ENCODE results near the gene DOCK4. TPM values are rescaled to one million over a fixed set of nuclear protein-coding genes. Genes with fewer than 3 reads are reported as not detected.

Gene DOCK4
- total RNA-seq, 4 donors from 2014 or later = 6.4 to 20.5 (median 9.7) TPM

DNA sequence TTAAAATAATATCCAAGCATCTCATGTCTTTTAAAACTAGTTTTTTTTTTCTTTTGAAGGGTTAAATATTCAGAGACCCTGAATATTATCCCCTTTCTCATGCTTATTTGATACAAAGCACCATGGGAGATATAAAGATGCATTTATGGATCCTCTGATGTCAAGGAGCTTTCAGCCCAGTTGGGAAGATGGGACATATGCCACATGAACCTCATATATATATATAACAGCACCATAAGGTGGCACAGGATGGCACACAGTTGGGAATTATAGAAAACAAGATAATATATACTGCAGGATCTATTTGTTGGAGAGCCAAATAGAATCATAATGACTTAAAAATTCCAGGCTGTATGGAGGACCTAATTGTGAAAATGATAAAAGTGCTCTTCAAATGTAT, 458.5 kb downstream of the DOCK4 start:
- Histone ChIP-seq H3K27ac (no peak overlapping the region), H3K4me1 (no peaks in the 10 kb centered on the region), H3K36me3 (peaks cover 4% of the 10 kb centered on the region), H3K27me3 (no peaks in the 10 kb centered on the region), H3K4me3 (no peak overlapping the region), H3K9me3 (no peaks in the 10 kb centered on the region)
- no peak for DNase-seq (ENCODE audit: low spot score in 2 of 2)
- TF ChIP-seq, protein P1, sequence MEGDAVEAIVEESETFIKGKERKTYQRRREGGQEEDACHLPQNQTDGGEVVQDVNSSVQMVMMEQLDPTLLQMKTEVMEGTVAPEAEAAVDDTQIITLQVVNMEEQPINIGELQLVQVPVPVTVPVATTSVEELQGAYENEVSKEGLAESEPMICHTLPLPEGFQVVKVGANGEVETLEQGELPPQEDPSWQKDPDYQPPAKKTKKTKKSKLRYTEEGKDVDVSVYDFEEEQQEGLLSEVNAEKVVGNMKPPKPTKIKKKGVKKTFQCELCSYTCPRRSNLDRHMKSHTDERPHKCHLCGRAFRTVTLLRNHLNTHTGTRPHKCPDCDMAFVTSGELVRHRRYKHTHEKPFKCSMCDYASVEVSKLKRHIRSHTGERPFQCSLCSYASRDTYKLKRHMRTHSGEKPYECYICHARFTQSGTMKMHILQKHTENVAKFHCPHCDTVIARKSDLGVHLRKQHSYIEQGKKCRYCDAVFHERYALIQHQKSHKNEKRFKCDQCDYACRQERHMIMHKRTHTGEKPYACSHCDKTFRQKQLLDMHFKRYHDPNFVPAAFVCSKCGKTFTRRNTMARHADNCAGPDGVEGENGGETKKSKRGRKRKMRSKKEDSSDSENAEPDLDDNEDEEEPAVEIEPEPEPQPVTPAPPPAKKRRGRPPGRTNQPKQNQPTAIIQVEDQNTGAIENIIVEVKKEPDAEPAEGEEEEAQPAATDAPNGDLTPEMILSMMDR (IDR thresholded peaks at IDR 0.05) = no peak
- TF ChIP-seq POLR2AphosphoS5 (IDR thresholded peaks at IDR 0.05) (no peak), EP300 (IDR thresholded peaks at IDR 0.05) (no peak), POLR2A (IDR thresholded peaks at IDR 0.05) (no peak)

DNA sequence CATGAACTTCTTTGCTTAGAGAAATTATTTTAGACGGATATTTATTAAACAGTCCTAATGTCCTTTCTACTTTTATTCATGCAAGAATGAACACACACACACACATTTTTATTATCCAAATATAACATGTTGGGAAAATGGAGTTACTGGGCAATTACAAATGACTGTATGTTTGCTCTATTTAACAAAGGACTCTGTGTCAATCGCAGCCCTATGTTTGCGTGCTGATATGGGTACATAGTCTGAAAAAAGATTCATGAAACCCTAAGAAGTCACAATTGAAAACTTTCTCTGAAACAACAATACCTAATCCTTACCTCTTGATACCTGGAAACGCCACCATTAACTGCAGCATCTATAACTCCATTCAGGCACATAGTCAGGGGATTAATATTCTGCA, 459.2 kb downstream of the DOCK4 start:
- no peaks in the 10 kb centered on the region for H3K9me3 ChIP-seq
- H3K36me3 ChIP-seq = peaks cover 4% of the 10 kb centered on the region
- H3K27me3 ChIP-seq = no peaks in the 10 kb centered on the region
- no peak overlapping the region for H3K27ac ChIP-seq
- no peak overlapping the region for H3K4me3 ChIP-seq
- no peaks in the 10 kb centered on the region for H3K4me1 ChIP-seq
- no peak for DNase-seq (ENCODE audit: low spot score in 2 of 2)
- 88% methylated on average over 4 of the region's 4 CpGs for WGBS
- TF ChIP-seq, protein P1 (IDR thresholded peaks at IDR 0.05) = no peak
- TF ChIP-seq POLR2A (IDR thresholded peaks at IDR 0.05) (no peak), POLR2AphosphoS5 (IDR thresholded peaks at IDR 0.05) (no peak), EP300 (IDR thresholded peaks at IDR 0.05) (no peak)

DNA sequence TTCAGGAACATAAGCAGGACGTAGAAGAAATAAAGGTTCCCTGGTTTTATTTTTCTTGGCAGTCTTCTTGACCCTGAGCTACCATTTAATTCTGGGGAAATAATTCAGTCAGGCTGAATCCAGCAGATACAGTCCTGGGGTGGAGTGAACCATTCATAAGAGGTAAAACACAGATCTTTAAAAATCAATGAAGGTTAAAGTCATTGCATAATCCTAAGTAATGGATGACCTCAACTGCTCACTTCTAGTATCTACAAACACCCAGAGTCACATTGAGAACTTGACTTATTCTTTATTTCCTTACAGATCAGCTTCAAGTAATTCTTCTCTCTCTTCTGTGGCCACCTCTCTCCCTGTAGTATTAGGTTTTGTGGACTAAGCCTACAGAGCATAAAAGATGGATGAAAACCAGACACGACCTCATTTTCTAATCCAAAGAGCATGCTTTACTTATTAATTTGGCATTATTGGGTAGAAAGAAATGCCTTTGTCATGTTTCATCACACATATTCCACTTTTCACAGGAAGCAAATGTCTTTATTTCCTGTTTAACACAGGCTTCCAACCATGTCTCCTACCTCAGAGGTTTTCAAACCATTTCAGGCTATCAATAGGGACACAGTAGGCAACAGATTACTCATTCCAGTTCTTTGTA, 461.6 kb downstream of the DOCK4 start:
- H3K4me3 ChIP-seq = no peak overlapping the region
- H3K27ac ChIP-seq = no peak overlapping the region
- TF ChIP-seq, protein P1 (IDR thresholded peaks at IDR 0.05) = no peak
- TF ChIP-seq EP300 (IDR thresholded peaks at IDR 0.05) = no peak
- no peak for TF ChIP-seq POLR2A (IDR thresholded peaks at IDR 0.05)
- no peak for TF ChIP-seq POLR2AphosphoS5 (IDR thresholded peaks at IDR 0.05)
- H3K4me1 ChIP-seq = no peaks in the 10 kb centered on the region
- WGBS = 59% methylated on average over 2 of the region's 2 CpGs
- H3K27me3 ChIP-seq = no peaks in the 10 kb centered on the region
- H3K36me3 ChIP-seq = peaks cover 4% of the 10 kb centered on the region
- no peak for DNase-seq (ENCODE audit: low spot score in 2 of 2)
- H3K9me3 ChIP-seq = no peaks in the 10 kb centered on the region

DNA sequence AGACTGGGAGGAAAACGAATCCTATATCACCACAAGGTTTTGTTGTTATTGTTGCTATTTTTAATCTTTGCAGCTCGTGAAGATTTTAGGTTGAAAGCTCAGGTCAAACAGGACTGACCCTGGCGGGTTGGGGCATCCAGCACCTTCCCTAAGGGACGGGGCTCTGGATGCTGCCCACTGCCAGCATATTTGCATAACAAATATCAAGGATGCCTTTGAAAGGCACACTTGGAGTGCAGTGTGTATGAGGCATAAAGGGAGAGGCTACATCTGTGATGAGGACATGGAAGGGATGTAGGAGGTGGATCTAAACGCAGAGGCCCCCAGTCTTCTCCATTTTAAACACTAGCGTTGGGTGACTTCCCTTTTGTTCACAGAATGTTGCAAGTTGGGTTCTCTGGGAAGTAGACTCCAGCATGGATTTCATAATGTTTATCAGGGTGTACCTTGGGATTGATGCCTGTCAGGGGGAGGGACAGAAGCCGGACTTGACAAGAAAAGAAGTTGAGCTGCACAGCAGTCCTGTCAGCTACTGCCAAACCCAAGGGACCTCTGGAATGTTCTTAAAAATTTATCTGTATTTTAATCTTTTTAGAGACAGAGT, 462.9 kb downstream of the DOCK4 start:
- no peaks in the 10 kb centered on the region for H3K4me1 ChIP-seq
- H3K27ac ChIP-seq = no peak overlapping the region
- no peaks in the 10 kb centered on the region for H3K27me3 ChIP-seq
- WGBS = 87% methylated on average over 7 of the region's 7 CpGs
- no peak for TF ChIP-seq EP300 (IDR thresholded peaks at IDR 0.05)
- no peak for TF ChIP-seq POLR2AphosphoS5 (IDR thresholded peaks at IDR 0.05)
- H3K4me3 ChIP-seq = no peak overlapping the region
- no peaks in the 10 kb centered on the region for H3K9me3 ChIP-seq
- no peak for DNase-seq (ENCODE audit: low spot score in 2 of 2)
- H3K36me3 ChIP-seq = peaks cover 4% of the 10 kb centered on the region

DNA sequence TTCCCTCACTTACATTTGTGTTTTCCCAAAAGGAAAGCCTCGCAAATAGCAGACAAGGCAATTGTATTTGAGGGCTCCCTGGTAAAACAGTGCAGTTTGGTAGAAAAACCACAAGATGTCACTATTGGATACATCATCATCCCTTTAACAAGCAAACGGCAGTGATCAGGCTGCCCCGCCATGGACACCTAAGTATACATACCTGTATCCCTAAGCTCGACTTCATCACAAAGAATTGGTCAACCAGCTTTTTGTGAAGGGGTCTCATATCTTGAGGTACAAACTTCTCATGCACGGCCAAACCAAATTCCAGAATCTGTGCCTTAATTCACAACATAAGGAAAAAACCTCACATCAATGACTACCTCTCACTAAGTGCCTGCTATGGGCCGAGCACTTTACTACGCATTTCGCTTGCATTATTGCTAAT, 464.4 kb downstream of the DOCK4 start:
- Histone ChIP-seq H3K27ac (no peak overlapping the region), H3K27me3 (no peaks in the 10 kb centered on the region), H3K36me3 (peaks cover 4% of the 10 kb centered on the region), H3K4me1 (no peaks in the 10 kb centered on the region), H3K9me3 (no peaks in the 10 kb centered on the region), H3K4me3 (no peak overlapping the region)
- WGBS = 43% methylated on average over 8 of the region's 8 CpGs
- no peak for DNase-seq (ENCODE audit: low spot score in 2 of 2)
- TF ChIP-seq POLR2A (IDR thresholded peaks at IDR 0.05) (no peak), EP300 (IDR thresholded peaks at IDR 0.05) (no peak)
- TF ChIP-seq, protein P1 (IDR thresholded peaks at IDR 0.05) = peak; percentile 45 to 53
